Epithelial cell of proximal tubule (primary cell): ENCODE measurements around the gene IFNG. TPM values are rescaled to one million over a fixed set of nuclear protein-coding genes. Genes with fewer than 3 reads are reported as not detected.
"Not testable (repeated sequence)": the region's sequence is repeated elsewhere in the genome, so short reads cannot be mapped to it uniquely, and the experiment has no call there.

Experiments used
- DNase-seq: peaks from one replicate; pipeline ENCODE4 v3.0.0-alpha.2; 2011; ENCODE audit warnings: low read depth
- H3K4me3 ChIP-seq: 2 replicates; pipeline ENCODE4 v1.5.1; 2011; ENCODE audit warnings: low read depth, mild to moderate bottlenecking, low read length
- total RNA-seq: library from RNA; depleted of rRNA; stranded (reverse); fragments of >200 nt; gene quantifications from 2 replicates; pipeline ENCODE4 v1.2.3, GENCODE V29; 2015
- TF ChIP-seq, protein P1 (sequence below): conservative IDR thresholded peaks from 2 replicates; pipeline ENCODE4 v1.5.1; 2012; ENCODE audit warnings: low read depth, mild to moderate bottlenecking, low read length

The IFNG gene
- total RNA-seq: not detected in 2 replicates

DNA sequence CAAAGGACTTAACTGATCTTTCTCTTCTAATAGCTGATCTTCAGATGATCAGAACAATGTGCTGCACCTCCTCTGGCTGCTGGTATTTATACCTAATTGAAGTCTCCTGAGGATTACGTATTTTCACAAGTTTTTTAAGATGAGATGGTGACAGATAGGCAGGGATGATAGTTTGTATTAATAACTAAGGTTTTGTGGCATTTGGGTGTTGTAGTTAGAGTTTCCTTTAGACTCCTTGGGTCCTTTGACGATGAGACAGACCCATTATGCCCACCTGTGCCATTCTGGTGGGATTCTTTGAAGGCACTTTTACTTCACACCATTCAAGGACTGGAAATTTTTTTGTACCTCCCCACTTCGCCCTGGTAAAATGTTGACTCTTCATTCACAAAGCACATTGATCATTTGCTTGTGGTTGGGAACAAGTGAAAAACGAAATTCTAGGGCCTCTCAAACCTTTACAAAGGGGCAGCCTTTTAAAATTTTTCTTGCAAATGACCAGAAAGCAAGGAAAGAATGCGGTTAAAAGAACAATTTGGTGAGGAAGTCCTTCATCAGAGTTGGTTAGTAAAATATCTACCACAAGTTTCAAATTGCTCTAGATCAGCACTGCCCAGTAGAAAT lies at the start of gene IFNG:
TSS of gene IFNG (minus strand) at position 60 of the 624 bp plus-strand sequence. CDS start 125 bp downstream, outside the sequence.
- TF ChIP-seq, protein P1, sequence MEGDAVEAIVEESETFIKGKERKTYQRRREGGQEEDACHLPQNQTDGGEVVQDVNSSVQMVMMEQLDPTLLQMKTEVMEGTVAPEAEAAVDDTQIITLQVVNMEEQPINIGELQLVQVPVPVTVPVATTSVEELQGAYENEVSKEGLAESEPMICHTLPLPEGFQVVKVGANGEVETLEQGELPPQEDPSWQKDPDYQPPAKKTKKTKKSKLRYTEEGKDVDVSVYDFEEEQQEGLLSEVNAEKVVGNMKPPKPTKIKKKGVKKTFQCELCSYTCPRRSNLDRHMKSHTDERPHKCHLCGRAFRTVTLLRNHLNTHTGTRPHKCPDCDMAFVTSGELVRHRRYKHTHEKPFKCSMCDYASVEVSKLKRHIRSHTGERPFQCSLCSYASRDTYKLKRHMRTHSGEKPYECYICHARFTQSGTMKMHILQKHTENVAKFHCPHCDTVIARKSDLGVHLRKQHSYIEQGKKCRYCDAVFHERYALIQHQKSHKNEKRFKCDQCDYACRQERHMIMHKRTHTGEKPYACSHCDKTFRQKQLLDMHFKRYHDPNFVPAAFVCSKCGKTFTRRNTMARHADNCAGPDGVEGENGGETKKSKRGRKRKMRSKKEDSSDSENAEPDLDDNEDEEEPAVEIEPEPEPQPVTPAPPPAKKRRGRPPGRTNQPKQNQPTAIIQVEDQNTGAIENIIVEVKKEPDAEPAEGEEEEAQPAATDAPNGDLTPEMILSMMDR: no peak
- DNase-seq: no peak
- H3K4me3 ChIP-seq: no peak within 1 kb of the TSS

DNA sequence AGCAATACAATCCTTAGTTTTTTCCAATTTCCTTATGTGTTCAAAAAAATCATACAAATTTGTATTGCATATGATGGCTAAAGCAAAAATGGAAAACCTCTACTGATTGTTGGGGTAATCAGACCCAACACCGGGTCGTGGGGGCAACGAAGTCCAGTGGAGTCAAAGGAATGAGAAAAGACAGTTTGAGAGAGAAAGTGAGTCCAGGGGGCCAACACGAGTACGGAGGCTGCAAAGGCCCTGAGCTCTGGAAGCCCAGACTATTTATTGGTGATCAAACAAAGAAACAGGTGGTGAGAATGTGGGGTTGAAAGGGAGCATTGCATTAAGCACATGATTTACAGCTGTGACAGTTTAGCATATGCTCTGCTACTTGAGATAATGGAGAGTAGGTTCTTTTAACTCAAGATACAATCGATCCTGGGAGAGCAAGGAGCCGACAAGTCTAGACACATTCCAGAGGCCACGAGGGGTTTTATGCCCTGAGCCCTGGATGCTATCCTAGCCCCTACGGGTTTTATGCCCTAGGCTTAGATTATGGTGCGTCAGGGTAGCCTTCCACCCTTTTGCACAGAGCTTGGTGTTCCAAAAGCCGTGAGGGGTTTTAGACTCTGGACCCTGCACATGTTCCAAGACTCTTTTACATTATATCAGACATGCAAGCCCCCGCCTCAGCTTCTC lies 49.6 kb upstream of the IFNG start:
- H3K4me3 ChIP-seq, DNase-seq: not testable (repeated sequence)

DNA sequence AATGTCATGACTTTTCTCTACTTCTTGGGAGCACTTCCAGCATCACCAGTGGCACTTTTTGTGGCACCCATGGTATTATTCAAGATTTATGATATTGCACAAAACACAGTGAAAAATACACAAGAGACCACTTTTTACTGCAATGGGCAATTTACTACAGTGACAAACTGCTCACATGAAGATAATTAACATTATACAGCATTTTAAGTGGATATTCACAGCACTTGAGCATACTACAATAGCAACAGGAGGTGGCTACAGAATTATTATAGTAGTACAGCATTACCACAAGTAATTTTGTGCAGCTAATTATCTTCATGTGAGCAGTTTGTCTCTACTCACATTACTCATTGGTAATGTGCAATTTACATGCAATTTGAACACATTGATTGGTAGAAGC lies 47.7 kb upstream of the IFNG start:
- TF ChIP-seq, protein P1: no peak
- no peak overlapping the region for H3K4me3 ChIP-seq
- no peak for DNase-seq

DNA sequence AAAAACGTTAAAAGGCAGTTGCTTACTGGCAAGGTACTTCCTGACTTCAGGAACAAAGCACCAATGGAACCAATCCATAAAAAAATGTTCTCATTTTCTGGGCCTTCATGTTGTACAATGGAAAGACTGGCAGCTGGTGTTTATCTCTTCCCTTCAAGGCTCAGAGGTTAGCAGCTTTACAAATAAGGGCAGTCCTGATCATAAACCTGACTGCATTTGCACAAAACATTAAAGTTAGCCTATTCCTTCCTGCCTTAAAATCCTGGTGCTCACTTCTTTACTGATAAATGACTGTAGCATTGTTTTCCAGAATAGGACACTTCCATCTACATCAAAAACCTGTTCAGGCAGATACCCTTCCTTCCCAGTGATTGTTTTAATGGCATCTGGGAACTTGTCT lies 46.9 kb upstream of the IFNG start:
- TF ChIP-seq, protein P1: no peak
- no peak for DNase-seq
- H3K4me3 ChIP-seq: no peak overlapping the region

DNA sequence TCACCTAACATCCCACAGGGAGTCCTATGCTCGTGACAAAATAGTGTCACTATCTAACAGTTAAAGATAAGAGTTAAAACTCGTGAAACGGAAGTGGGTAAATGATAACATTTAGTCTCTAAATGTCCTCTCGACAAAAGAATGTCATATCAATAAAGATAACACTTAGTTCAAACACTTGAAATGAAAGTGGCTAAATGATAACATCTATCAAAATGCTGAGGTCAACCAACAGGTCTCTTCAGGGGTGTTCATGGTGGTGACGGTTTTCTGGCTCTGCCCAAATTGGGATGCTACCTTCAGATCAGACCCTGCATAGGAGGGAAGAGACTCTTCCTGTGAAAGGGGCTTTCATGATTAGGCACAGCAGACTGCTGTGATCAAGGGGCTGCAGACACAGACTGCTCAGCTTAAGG lies 43.9 kb upstream of the IFNG start:
- no peak for DNase-seq
- TF ChIP-seq, protein P1: no peak
- H3K4me3 ChIP-seq: no peak overlapping the region

DNA sequence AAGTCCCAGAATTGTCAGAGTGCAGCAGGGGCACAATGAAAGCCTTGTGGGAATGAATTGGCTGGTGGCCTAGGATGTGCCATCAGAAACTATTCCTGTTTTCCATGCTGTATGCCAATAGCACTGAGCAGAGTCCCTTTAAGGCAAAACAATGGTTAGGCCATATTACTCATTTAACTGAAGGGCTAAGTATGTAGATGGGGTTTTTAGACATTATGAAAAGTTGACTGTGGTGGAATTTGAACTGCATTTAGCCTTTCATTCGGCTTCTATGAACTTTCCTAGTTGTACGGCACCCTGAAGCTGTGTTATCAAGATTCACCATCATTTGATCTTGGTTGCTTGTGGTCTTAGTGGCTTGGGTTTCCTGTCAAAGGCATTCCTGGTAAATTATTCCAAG lies 41.3 kb upstream of the IFNG start:
- DNase-seq: no peak
- TF ChIP-seq, protein P1: no peak
- H3K4me3 ChIP-seq: no peak overlapping the region

DNA sequence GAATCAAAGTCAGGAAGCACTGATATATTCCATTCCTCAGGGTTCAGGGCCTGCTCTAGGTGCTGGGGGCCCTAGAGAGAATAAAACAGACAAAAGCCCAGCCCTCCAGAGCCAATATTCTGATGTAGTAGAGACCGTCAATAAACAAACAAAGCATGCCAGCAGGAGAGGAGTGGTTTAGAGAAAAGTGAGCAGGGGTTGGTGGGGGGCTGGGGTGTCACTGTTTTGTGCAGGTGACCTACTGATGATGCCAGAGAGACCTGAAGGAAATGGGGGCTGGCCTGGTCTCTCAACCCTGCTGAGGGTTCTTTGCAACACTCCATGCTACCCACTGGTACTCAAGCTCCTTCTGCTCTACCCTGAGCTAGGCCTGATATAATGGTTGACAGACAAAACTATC lies 39.6 kb upstream of the IFNG start:
- TF ChIP-seq, protein P1: no peak
- DNase-seq: no peak
- no peak overlapping the region for H3K4me3 ChIP-seq
